GM19351 (cell line): ENCODE data around the gene NFIB.

ENCODE experiments used
- ATAC-seq: cut with Tn5 transposase; IDR thresholded peaks from one replicate; pipeline ENCODE4 v1.9.1; 2021; ENCODE audit warnings: mild to moderate bottlenecking, moderate library complexity; ENCODE audit not compliant: unreplicated experiment

Gene NFIB

GRCh38 chr9:14084867-14085266, 229.1 kb downstream of the NFIB start:
- no peak for ATAC-seq

- ATAC-seq = no peak
Measured at GRCh38 chr9:14083366-14083765, 230.6 kb downstream of the NFIB start.

- ATAC-seq = no peak
Measured at GRCh38 chr9:14082732-14083131, 231.2 kb downstream of the NFIB start.

- ATAC-seq = no peak
Measured at GRCh38 chr9:14081745-14082144, 232.2 kb downstream of the NFIB start.

DNA sequence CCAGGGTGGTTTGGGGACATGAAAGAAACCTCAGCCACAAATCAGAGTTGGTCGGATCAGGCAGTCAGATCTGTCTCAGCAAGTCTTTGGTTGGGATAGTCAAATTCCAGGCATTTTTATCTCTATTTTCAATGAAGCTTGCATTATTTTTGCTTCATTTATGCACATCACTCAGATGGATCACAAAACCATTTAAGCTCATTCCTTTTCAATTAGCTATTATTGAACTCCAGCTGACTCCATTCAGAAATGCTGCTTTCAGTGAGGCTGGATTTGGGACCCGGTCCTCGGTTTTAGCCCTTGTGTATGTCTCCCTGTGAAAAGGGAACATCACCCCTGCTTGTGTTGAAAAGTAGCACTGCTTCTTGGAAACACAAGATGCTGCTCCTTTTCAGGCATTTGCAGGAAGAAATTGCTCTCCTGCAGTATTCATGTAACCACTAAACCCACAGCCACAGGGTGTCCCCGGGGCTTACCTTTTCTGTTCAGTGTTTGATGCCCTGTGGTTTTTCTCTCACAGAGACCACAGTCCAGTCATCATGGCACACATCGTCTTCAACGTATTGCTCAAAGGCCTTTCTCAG, 232.9 kb downstream of the NFIB start:
- ATAC-seq = no peak

DNA sequence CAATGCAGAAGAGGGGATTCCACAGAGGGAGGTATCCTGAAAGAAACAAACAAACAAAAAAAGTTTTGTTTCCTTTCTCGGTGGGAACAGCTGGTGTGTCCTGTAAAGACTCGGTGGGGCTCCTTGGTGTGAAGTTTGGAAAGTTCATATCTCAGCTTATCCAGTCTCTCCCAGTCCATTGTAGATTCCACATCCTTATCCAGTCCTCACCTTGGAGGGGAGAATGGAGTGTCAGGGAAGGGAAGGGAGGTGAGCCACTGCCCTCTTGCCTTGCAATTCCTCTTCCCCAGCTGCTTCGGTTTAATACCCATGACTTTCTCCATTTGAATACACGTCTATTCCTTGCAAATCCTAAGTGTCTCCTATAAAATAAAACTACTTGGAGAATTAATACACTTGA, 234.5 kb downstream of the NFIB start:
- ATAC-seq = no peak

- ATAC-seq = no peak
Measured at GRCh38 chr9:14077672-14078071, 236.3 kb downstream of the NFIB start.

DNA sequence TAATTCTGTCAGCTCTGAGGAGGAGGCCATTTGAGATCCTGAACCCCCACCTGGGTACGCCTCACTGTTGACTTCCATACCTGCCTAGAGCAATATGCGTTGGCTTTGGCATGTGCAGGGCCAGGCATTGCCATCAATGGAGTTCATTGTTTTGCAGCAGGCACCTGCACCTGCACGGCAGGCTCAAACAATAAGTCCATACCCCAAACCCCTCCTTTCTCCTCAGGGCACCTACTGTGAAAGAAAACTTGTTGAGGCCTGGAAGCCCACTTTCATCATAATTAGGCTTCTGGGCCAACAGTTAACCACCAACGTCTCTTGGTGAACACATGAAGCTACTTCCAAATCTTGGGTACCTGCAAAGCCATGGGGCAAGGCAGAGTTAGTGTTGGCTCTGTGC, 238.7 kb downstream of the NFIB start:
- ATAC-seq = no peak

- no peak for ATAC-seq
Measured at GRCh38 chr9:14072850-14073249, 241.1 kb downstream of the NFIB start.

- no peak for ATAC-seq
Measured at GRCh38 chr9:14071484-14071883, 242.5 kb downstream of the NFIB start.

- no peak for ATAC-seq
Measured at GRCh38 chr9:14068690-14069089, 245.3 kb downstream of the NFIB start.

- ATAC-seq = no peak
Measured at GRCh38 chr9:14066831-14067230, 247.1 kb downstream of the NFIB start.

GRCh38 chr9:14066032-14066431, 247.9 kb downstream of the NFIB start:
- no peak for ATAC-seq

- ATAC-seq = no peak
Measured at GRCh38 chr9:14064940-14065339, 249.0 kb downstream of the NFIB start.

GRCh38 chr9:14063756-14064155, 250.2 kb downstream of the NFIB start:
- ATAC-seq = no peak

DNA sequence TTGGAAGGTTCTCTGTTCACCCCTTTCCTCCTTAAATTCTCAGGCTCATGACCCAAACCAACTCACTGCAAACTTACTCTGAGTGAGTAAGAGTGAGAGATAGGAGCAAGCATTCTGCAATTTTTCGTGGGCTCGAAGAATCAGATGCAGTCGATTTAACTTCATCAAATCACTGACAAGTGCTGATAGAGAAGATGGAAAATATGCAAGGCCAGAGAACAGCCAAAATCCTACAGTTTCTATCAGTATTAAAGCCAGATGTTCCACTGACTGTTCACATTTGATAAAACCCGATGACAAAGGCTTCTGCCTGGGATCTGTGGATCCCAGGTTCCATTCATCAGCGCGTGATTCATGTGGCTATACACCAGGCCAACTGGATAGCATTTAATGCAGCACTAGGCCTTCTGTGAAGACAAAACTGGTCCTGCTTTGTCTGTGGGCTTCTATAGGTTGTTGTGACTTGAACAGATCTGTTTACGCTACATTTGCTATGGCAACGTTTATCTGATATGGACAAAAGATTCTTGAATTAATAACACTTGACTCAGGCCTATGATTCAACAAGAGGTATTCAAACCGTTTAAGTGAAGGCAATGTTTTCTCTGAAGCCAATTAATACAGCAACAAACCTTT, 251.2 kb downstream of the NFIB start:
- ATAC-seq = no peak

- no peak for ATAC-seq
Measured at GRCh38 chr9:14061936-14062585, 251.9 kb downstream of the NFIB start.

DNA sequence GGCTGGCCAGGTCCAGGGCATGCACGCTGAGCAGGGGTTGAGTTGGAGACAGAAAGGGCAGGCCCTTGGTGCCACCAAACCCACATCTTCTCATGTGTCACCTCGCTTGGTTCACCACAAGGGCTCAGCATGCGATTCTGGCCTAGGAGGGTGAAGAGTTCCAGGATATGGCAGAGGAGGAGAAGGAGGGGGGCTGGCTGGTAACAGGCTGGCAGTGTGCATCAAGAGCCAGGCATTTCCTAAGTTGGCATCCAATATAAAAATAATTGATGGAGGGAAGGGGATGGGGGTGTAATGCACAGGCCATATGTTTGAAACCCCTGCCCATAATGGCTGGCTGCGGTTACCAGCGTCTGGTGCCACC, 255.6 kb downstream of the NFIB start:
- no peak for ATAC-seq

DNA sequence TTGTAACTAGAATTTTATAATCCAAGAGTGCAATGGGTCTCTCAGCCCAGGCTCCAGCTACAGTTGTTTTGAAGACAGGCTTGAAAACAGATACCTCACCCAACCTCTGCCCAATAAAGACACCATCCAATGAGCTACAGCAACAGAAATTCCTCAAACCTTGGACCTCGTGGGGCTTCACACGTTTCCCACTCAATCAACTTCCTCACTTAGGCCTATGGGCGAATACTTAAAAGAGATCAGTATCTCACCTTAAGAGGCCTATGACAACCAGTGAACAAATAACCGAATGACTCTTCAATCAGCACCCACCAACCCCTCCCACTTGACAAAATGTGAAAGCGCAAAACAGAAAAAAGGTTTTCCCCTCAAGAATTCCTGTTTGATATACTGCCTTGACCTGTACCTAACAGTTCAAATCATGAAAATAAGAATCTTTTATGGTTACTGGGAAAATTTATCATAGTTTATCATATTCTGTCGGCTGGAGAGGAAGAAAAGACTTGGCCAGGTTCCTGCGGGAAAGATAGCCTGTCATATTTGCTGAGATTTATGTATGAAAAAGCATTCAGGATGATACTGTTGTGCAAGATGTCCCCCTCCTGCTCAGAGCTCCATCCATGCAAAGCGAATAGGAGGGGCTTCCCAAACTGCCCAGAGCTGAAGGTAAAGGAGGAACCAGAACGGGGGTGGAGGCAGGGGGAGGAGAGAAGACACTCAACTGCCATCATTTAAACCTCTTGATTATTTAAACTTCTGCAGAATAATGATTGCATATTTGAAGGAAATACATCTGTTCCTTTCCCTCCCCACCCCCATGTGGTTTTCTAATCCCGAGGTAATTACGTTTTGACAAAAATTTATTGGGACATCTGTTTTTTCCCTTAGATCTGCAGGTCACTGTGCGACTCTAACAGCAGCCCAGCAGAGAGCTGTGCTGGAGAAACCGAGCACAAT, 256.3 kb downstream of the NFIB start:
- ATAC-seq = no peak

DNA sequence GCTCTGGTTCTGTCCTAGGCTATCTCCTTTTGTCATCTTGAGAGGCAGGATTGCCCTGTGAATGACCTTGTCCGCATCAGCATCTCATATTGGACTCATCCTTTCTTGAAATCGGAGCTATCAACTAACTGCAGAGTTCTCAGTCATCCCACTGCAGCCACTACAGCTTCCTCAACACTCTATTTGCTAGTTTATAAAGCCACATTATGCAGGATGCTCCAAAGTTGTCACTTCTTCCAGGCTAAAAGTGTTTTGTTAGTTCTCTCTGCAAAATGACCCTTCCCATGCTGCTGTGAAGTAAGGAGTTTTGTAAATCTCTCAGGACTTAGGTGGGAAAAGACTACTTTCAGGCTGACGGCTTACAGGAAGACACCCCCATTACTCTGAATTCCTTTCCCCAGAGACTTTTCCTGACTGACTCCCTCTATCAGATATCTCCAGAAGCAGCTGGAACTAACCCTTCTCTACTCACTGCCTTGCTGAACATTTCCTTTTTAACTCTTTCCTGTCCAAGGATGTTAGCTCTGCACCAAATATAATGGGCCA, 257.6 kb downstream of the NFIB start:
- no peak for ATAC-seq

- ATAC-seq = no peak
Measured at GRCh38 chr9:14054096-14054495, 259.8 kb downstream of the NFIB start.
